ENCODE data around the gene OSM.

OSM gene

GRCh38 chr22:30285176-30285845 is 18.7 kb upstream of the OSM start:
- no peak for DNase-seq (ENCODE audit: low read depth in 2 of 2)

- DNase-seq (ENCODE audit: low read depth in 2 of 2) = no peak
These were observed 18.0 kb upstream of the OSM start for GRCh38 chr22:30284666-30285065.

GRCh38 chr22:30284172-30284571 is 17.5 kb upstream of the OSM start:
- no peak for DNase-seq (ENCODE audit: low read depth in 2 of 2)

GRCh38 chr22:30283342-30283741 is 16.7 kb upstream of the OSM start:
- DNase-seq (ENCODE audit: low read depth in 2 of 2) = no peak

GRCh38 chr22:30282616-30283046 is 16.0 kb upstream of the OSM start:
- no peak for DNase-seq (ENCODE audit: low read depth in 2 of 2)

- no peak for DNase-seq (ENCODE audit: low read depth in 2 of 2)
These were observed 13.9 kb upstream of the OSM start for GRCh38 chr22:30280505-30280904.

- no peak for DNase-seq (ENCODE audit: low read depth in 2 of 2)
These were observed 13.3 kb upstream of the OSM start for GRCh38 chr22:30279932-30280331.

GRCh38 chr22:30279046-30279788 is 12.6 kb upstream of the OSM start:
- no peak for DNase-seq (ENCODE audit: low read depth in 2 of 2)

GRCh38 chr22:30277547-30278344 is 11.1 kb upstream of the OSM start:
- DNase-seq (ENCODE audit: low read depth in 2 of 2) = no peak

GRCh38 chr22:30276039-30276438 is 9.4 kb upstream of the OSM start:
- DNase-seq (ENCODE audit: low read depth in 2 of 2) = no peak

GRCh38 chr22:30275625-30276024 is 9.0 kb upstream of the OSM start:
- no peak for DNase-seq (ENCODE audit: low read depth in 2 of 2)

GRCh38 chr22:30274437-30274812 is 7.8 kb upstream of the OSM start:
- no peak for DNase-seq (ENCODE audit: low read depth in 2 of 2)

- DNase-seq (ENCODE audit: low read depth in 2 of 2) = no peak
These were observed 7.2 kb upstream of the OSM start for GRCh38 chr22:30273711-30274436.

- DNase-seq (ENCODE audit: low read depth in 2 of 2) = no peak
These were observed 6.3 kb upstream of the OSM start for GRCh38 chr22:30272781-30273601.

GRCh38 chr22:30270832-30271231 is 4.2 kb upstream of the OSM start:
- DNase-seq (ENCODE audit: low read depth in 2 of 2) = no peak

- no peak for DNase-seq (ENCODE audit: low read depth in 2 of 2)
These were observed 1.7 kb upstream of the OSM start for GRCh38 chr22:30268331-30268730.

GRCh38 chr22:30267382-30268302 is 991 bp upstream of the OSM start:
- no peak for DNase-seq (ENCODE audit: low read depth in 2 of 2)

- DNase-seq (ENCODE audit: low read depth in 2 of 2) = peak; percentile 52 to 71
These were observed 717 bp downstream of the OSM start for GRCh38 chr22:30265823-30266444.

GRCh38 chr22:30265131-30265720 is 1.4 kb downstream of the OSM start:
- DNase-seq (ENCODE audit: low read depth in 2 of 2) = no peak

All from stimulated activated CD4-positive, alpha-beta T cell treated with anti-CD3 and anti-CD28 coated beads, Interleukin-1b, Interleukin-23, amount 100 ng/mL, for 1 hour (primary cell).